HG03521 (cell line): ENCODE data around the gene CHN2.
A peak's percentile ranks its signal among the peaks of the same experiment; 100 is the strongest.

Experiments used
- ATAC-seq: cut with Tn5 transposase; IDR thresholded peaks from one replicate; pipeline ENCODE4 v1.9.1; 2021; ENCODE audit warnings: mild to moderate bottlenecking, moderate library complexity; ENCODE audit not compliant: unreplicated experiment

CHN2 gene

DNA sequence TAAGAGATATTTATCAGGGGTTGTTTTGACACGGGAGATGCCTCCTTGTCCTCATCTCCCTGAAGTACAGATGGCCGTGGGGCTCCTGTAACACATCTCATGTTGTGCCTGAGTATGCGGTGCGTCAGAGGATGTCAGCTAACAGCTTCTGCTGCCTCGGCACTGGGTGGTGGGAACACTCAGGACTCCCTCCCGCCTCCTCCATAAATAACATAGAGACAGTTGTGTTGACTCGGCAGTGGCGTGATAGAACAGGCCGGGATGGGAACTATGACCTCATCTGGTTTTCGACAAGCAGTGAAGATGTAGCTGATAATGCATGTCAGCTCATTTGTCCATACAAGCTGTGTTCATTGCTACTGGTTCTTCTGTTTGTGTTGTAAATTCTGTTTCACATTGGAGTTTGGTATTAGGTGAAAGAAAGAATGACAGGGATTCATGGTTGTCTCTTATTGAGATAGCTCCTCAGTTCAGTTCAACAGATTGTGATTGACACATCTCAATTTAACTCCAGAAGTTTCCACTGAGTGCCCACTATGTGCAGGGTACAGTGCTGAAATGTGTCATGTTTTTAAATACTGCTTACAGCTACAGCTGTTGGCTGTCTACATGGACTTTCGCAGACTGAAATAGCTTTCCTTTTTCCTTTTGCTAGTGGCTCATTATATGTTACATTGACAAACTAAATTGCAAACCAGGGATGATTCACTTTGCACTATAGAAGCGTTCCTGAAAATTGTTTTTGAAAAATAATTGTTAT lies 87.4 kb downstream of the CHN2 start:
- no peak for ATAC-seq

GRCh38 chr7:29282819-29283414 lies 88.3 kb downstream of the CHN2 start:
- ATAC-seq = no peak

DNA sequence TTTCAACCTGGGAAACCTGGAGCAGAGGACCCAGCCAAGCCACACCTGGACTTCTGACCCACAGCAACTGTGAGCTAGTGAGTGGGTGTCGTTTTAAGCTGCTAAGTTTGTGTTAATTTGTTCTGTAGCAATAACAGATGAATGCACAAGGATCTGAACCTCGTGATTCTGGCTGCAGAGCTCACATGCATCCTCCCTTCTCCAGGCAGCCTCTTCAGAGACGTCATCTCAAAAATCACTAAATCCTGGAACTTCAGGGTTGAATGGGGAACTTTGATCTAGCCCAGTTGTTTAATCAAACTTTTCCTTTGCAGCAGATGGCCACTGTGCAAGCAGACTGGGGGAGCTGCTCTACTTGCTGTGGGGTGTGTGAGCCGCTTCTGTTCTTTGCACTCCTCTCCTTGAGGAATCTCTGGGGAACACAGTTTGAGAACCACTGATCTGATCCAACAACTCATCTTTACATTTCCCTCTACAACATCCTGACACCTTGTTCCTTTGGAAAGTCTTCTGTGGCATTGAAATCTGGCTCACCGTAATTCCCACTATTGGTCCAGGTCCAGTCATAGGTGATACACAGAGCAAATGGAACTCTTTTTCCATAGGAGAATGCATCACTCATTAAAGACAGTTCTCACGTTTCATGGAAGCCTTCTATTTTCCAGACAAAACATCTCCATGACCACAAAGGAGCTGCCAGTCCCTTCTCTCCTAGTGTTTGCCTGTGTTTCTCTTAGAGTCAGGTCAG lies 90.3 kb downstream of the CHN2 start:
- no peak for ATAC-seq

DNA sequence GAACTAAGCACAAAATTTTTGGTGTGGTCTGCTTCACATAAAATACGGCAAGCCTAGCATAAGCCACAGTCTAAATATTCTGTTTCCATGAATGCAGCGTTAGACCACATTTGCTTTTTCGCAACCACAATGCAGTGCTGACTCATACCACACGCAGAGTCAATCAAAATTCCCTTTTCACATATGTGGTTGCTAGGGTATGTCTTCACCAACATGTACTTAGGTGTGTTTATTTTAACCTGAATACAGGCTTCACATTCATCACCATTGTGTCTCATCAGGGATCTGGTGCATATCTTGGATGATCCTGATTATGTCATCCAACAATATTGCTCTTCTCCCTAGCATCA lies 90.8 kb downstream of the CHN2 start:
- peak; percentile 60 for ATAC-seq

DNA sequence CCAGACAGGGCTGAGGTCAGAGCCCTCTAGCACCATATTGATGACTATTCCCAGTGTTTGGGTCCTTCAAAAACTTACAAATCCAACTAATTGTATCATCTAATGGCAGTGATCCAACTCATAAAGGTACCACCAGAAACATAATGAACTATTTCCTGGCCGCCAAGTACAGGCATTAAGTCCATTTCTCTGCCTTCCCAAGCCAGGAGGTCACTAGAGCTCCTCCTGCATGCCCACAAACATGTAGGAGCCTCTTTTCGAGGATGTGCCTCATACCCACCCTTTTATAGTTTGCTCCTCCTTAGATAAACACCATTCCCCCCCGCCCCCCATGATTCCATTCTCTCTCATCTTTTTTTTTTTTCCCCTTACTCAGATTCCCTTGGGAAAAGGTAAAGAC lies 91.3 kb downstream of the CHN2 start:
- ATAC-seq = no peak

GRCh38 chr7:29287366-29287765 lies 92.8 kb downstream of the CHN2 start:
- no peak for ATAC-seq

DNA sequence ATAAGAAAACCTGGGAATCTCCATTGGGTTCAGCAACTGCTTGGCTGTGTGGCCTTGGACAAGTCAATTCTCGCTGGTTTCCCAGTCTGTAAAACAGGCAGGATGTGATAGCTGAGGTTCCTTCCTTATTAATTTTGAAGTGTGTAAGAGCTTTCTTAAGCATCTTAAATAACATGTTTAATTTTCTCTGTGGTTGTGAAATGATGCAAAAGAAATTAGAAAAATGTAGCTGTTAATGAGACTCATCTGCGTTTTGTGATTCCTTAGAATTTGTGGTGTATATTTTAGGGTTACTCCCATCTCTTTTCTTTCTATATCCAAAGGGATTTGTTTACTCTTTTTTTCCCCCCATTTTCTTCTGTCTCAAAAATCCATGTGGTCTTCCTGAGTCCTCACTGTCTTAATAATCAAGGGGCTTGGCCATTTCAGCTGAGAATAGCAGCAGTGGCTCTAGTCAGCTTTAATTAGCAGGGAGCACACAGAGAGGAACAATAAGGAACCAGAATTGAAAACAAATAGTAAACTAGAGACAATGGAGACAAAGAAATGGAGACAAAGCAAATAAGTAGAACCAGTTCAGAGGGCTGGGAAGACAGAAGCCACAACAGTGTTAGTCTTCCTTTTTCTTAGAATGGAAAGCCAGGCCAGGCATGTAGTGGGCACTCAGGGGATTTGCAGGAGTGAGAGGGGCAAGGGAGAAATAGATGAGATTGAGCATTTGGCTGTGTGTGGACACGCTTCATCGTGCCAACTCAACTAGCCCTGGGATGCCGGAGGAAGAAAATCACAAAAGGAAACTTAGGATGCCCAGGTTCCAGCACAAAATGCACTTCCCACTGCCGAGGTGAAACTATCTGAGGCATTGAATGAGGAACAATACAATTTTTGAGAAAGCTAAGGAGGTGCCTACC lies 93.9 kb downstream of the CHN2 start:
- ATAC-seq = no peak

DNA sequence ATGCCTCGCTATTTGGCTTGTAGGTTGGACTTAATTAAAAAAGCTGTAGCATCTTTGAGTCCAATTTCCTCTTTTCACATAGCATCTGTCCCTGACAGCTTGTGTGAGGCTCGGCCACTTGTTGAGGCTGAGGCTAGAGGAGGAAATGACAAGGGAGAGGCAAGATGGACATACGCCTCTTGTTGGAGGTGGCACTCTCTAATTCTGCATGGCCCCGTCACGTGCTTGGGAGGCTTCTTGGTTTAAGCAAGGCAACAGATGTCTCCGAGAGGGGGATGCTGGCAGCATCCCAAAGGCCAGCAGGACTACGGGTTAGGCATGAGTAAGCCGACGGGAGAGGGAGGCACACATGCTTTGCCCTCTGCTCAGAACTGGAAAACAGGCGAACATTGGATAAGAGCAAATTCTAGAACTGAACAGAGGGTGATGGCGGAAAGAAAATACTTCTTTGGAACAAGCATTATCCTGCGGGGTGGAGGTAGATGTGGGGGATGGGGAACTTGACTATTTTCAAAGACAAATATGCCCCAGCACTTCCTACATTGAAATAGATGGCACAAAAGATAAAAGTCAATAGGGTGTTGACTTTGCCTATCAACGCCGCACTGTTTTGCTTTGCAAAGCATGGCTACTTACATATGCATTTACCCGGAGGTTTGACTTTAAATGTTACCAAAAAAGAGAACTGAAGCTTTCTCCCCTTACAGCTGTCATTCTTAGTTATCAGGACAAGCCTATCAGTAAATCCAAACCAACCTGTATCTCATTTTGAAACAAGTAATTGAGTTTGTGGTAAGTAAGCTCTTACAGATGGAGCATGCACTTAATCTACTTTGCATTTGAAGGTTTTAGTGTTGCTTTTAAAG lies 94.8 kb downstream of the CHN2 start:
- peak; percentile 73 for ATAC-seq

GRCh38 chr7:29290829-29291228 lies 96.3 kb downstream of the CHN2 start:
- no peak for ATAC-seq

- no peak for ATAC-seq
Observed at GRCh38 chr7:29291723-29292618, 97.4 kb downstream of the CHN2 start.

DNA sequence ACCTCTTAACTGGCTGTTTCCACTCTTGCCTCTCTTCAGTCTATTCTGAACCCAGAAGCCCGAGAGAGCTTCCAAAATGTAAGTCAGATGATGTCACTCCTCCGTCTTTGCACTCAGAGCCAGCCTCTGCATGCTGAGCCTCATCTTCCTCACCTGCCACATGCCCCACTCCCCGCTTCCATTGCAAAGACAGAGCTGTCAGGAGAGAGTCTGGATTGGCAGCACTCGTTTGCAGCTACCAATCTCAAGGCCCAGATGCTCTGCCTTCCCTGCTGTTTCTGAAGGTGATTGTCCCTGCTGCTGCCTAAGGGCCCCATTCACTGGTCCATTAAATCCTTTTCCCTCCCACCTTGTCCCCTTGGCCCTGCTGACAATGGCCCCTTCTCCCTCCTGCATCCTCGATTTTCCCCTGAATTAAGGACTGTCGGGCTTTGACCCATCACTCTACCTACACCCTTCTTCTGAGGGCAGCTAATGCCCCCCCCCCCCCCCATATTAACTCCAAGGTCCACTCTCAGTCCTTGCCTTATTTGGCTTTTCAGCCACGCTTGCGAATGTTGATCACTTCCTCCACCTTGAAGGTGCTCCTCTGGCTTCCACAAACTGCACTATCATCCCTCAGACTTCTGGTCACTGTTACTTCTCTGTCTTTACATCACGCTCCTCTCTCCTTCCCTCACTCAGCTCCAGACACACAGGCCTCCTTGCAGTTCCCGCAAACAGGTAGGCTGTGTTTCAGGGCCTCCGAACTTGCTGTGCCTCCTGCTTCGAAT lies 98.5 kb downstream of the CHN2 start:
- ATAC-seq = no peak

DNA sequence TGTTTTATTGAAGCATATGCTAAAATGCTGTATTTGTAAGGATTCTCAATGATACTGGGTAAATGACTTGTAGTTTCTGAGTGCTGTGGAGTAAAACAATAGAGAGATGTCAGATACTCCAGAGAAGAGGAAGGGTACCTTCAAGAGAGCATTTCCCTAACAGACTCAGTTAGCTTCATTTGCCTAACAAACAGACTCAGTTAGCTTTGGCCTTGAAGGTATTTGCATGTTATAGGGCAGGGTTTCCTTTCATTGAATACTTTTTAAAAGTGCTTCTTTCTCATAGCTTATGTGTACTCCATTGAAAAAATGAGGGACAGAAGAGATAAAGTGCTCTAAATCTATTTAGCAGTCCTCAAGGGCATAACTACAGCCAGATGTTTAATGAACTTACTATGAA lies 101.8 kb downstream of the CHN2 start:
- ATAC-seq = no peak

DNA sequence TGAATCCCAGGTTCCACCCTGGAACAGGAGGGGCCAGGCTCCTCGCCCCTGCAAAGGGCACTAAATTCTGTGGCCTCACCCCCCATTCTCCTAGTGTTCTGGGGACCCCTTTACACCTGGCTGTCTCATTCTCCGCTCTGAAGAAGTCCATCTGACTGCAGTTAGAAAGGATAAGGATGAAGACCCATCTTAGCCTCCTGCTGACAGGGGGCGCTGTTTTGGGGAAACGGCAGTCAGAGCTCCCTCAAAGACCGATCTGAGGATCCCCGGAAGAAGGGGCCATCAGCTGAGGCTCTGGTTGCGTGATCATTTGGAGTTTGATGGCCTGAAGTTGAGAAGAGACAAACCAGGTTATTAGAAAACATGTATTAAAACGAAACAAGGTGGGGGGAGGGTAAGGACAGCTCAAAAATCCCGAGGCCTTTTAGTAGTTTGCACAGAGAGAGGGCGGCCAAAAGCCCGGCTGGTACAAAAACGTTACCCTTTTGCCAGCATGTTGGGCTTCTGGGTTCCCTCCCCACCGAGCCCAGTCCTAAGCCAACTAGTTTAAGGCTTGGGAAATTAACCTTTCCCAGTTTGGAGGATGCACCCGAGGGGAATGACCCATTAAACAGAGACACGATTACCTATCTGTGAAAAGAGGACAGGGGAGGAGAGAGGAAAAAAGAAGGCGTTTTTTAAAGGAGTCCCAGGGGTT lies 102.8 kb downstream of the CHN2 start:
- no peak for ATAC-seq

GRCh38 chr7:29299086-29299485 lies 104.5 kb downstream of the CHN2 start:
- ATAC-seq = no peak

GRCh38 chr7:29300026-29300480 lies 105.5 kb downstream of the CHN2 start:
- no peak for ATAC-seq

DNA sequence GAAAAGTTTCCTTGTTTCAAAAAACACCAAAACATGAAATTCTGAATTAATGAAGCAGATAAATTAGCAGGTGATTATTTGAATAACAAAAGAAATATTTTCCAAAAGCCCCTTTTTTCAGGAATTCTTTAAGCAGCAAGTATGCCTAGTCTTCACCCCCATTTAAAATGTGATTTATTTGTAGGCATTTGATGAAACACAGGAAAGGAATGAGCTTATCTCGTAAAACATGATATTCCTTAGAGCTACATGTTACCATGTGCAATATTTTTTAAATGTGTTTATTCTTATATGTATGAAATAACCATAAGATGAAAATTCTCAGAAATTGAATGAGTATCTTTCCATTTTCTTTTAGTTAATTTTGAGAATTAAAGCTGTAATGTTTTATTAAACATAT lies 106.1 kb downstream of the CHN2 start:
- no peak for ATAC-seq

GRCh38 chr7:29302666-29303395 lies 108.3 kb downstream of the CHN2 start:
- ATAC-seq = no peak
